HG02610 (cell line): Measurements from ENCODE around the gene RAMP1.
"Not testable (repeated sequence)": the region's sequence is repeated elsewhere in the genome, so short reads cannot be mapped to it uniquely, and the experiment has no call there.

Source experiments
- ATAC-seq: cut with Tn5 transposase; IDR thresholded peaks from one replicate; pipeline ENCODE4 v1.9.1; 2021; ENCODE audit warnings: mild to moderate bottlenecking, moderate library complexity; ENCODE audit not compliant: unreplicated experiment

Gene RAMP1

GRCh38 chr2:237863102-237863511, 3.7 kb downstream of the RAMP1 start:
- no peak for ATAC-seq

DNA sequence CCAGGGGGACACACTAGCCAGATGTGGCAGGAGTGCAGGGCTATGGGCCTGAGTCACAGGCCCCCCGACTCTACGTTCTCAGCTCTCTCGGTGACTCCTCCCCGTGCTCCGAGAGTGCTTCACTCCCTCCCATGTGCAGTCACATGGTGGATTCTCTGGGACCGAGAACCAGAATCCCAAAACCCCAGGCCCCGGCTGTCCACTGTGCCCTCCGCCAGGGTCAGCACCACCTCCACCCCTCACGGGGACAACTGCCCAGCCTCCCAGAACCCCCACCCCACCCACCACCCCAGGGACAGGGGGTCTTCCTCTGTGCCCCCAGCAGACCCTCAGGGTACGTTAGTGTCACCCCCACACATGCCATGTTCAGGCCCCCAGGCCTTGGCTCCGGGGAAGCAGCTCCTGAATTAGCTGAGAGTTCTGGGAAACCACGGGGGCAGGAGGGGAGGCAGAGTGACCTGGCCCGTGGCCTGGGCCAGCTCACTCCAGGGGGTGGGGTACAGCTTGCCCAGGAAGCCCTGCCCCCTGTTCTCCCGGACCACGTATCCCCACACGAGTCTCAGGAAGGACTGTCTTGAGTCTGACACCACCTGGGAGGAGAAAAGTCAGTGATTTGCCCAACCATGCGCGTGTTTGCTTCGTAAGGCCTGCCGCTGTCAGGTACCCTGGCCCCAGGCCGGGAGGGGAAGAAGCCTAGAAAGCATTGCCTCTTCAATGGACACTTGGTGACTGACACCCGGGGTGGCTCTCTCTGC, 4.4 kb downstream of the RAMP1 start:
- ATAC-seq: no peak

GRCh38 chr2:237864444-237864931, 5.1 kb downstream of the RAMP1 start:
- no peak for ATAC-seq

- ATAC-seq: no peak
Measured at GRCh38 chr2:237864940-237865622, 5.7 kb downstream of the RAMP1 start.

GRCh38 chr2:237865623-237866041, 6.2 kb downstream of the RAMP1 start:
- no peak for ATAC-seq

- ATAC-seq: no peak
Measured at GRCh38 chr2:237866101-237866621, 6.7 kb downstream of the RAMP1 start.

DNA sequence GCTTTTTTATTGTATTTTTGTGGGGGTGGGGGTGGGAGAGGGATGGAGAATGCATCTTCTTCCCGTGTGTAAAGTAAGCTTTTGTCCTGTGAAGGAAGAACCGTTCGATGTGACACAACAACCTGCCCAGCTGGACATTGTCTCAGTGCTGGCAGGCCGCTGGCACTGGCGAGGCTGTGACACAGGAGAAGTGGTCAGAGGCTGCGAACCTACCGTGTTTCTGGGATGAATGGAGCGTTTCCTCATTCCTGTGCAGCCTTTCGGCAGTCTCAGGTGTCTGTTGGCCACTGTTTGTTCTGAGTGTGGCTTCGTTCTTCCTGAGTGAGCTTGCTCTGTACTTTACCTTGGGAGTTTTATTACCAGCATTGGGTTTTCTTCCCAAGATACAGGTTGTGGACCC, 8.0 kb downstream of the RAMP1 start:
- ATAC-seq: no peak

DNA sequence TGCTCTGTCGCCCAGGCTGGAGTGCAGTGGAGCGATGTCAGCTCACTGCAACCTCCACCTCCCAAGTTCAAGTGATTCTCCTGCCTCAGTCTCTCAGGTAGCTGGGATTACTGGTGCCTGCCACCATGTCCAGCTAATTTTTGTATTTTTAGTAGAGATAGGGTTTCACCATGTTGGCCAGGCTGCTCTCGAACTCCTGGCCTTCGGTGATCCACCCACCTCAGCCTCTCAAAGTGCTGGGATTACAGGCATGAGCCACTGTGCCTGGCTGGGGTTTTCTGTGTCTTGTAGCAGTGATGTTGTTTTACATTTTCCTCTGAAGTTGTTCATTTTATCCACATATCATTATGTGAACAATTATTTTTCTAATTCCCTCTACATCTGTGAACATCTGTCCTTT, 8.7 kb downstream of the RAMP1 start:
- ATAC-seq: not testable (repeated sequence)

DNA sequence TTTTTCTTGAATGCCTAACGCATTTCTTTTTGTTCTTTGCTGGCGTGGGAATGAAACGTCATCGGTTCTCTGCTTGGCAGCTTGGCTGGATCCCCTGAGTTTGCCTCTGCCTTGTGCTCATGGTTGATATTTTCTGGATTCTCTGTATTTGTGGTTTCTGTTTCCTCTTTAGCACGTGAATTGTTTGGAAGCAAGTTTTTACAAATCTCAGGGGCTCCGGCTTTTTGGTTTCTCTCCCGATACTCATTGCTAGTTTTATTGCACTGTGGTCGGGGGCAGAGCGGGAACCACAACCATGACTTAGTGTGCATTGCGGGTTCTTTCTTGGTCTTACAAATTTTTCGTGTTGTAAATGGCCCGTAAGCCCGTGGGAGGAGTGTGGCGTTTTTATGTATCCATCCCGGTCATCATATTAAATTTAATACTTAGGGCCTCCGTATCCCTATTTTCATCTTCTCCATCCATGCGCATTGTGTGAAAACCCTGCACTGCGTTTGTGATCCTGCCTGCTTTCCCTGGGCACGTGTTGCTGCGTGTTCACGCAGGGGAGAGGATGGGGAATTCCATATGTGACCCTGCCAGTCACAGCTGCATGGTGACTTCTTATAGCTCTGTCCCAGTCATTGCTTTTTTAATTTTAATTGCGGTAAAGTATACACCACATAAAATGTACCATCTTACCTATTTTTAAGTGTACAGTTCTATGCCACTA, 9.4 kb downstream of the RAMP1 start:
- no peak for ATAC-seq

- ATAC-seq: no peak
Measured at GRCh38 chr2:237869343-237870102, 10.1 kb downstream of the RAMP1 start.

DNA sequence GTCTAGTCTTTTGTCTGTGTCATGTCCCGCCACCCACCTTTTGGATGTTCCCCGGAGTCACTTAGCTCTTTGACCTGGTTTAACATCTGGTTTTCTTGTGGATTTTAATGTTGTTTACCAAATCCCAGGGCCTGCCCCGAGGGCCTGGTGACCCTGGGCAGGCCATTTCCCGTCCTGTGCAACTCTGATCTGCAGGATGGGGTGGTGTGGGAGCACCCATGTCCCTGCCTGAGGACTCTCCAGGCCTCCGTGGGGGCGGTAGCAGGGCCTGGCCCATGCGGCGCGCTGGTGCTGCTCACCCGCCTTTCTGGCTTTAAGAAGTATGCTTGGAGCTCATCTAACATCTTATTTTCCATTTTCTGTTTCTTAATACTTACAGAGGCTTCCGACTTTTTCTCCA, 10.7 kb downstream of the RAMP1 start:
- ATAC-seq: no peak

- ATAC-seq: no peak
Measured at GRCh38 chr2:237870754-237871651, 11.6 kb downstream of the RAMP1 start.

- ATAC-seq: no peak
Measured at GRCh38 chr2:237872178-237872887, 12.9 kb downstream of the RAMP1 start.

- no peak for ATAC-seq
Measured at GRCh38 chr2:237873421-237873831, 14.0 kb downstream of the RAMP1 start.

GRCh38 chr2:237873897-237874551, 14.6 kb downstream of the RAMP1 start:
- ATAC-seq: no peak

GRCh38 chr2:237874585-237875161, 15.2 kb downstream of the RAMP1 start:
- no peak for ATAC-seq

DNA sequence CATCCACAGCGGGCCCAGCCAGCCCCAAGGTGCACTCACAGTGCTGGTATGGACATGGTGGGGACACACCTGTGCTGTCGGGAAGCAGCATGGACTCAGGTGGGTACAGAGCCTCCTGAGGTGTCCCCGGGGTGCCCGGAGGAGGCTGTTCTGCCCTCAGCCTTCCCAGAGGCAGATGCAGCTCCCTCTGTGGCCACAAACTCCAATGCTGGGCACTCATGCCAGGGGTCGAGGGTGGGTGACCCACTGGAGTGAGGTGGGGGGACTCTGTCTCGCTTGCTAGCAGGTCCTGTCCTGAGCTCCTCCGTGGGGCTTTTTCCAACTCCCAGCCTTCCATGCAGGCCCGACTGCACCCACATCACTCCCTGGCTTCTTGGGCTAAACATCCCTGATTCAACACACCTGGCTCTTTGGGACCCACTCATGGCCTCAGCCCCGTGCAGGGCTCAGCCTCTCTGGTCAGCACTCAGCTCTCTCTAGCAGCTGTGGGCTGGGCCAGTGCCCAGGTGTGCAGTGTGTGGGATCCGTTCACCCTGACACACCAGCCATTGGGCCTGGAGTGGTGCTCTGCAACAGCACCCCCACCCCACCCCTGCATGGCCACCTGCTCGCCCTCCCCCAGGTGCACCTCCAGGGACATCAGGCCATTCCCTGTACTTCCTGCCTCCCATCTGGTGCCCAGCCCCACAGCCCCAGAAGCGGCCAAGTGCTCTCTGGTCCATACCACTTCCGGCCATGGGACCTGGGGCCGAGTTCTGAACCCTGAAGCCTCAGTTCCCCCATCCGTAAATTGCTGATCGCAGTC, 16.0 kb downstream of the RAMP1 start:
- ATAC-seq: no peak
